ENCODE measurements around the gene ZNF652.
"Not testable (repeated sequence)": the region's sequence is repeated elsewhere in the genome, so short reads cannot be mapped to it uniquely, and the experiment has no call there.

ZNF652 gene

GRCh38 chr17:49393491-49394255 is 31.6 kb upstream of the ZNF652 start:
- H3K4me1 ChIP-seq (ENCODE audit: low read length), result peaks cover 11% of the 10 kb centered on the region
- no peaks in the 10 kb centered on the region for H3K9me3 ChIP-seq (ENCODE audit: insufficient read depth, low read length)
- no peaks in the 10 kb centered on the region for H4K20me1 ChIP-seq (ENCODE audit: insufficient read depth, low read length)
- no peaks in the 10 kb centered on the region for H3K36me3 ChIP-seq (replicated peaks; ENCODE audit: low read depth, low read length)
- H3K27me3 ChIP-seq (ENCODE audit: low read depth, low read length), result no peaks in the 10 kb centered on the region
- H3K79me2 ChIP-seq (ENCODE audit: low read length), result no peaks in the 10 kb centered on the region
- TF ChIP-seq CTCF (IDR thresholded peaks at IDR 0.05; ENCODE audit: low read depth, low read length) (no peak), EZH2phosphoT487 (IDR thresholded peaks at IDR 0.05; ENCODE audit: low read depth) (no peak)
- H3K4me3 ChIP-seq (ENCODE audit: low read length), result no peak overlapping the region
- H2AFZ ChIP-seq (ENCODE audit: low read depth, low read length), result no peak overlapping the region
- H3K9ac ChIP-seq (ENCODE audit: low read length), result no peak overlapping the region
- no peak overlapping the region for H3K27ac ChIP-seq (ENCODE audit: low read length)
- H3K4me2 ChIP-seq (ENCODE audit: low read length), result no peak overlapping the region

GRCh38 chr17:49390548-49391324 is 28.7 kb upstream of the ZNF652 start:
- Histone ChIP-seq H3K4me1 (ENCODE audit: low read length) (peaks cover 22% of the 10 kb centered on the region), H3K27me3 (ENCODE audit: low read depth, low read length) (no peaks in the 10 kb centered on the region), H3K79me2 (ENCODE audit: low read length) (no peaks in the 10 kb centered on the region), H3K36me3 (replicated peaks; ENCODE audit: low read depth, low read length) (no peaks in the 10 kb centered on the region), H3K27ac (ENCODE audit: low read length) (no peak overlapping the region), H3K4me2 (ENCODE audit: low read length) (peak overlapping the region; percentile 50), H3K9me3 (ENCODE audit: insufficient read depth, low read length) (no peaks in the 10 kb centered on the region), H3K9ac (ENCODE audit: low read length) (no peak overlapping the region), H2AFZ (ENCODE audit: low read depth, low read length) (peak overlapping the region; percentile 90), H4K20me1 (ENCODE audit: insufficient read depth, low read length) (no peaks in the 10 kb centered on the region), H3K4me3 (ENCODE audit: low read length) (peak overlapping the region; percentile 28)
- TF ChIP-seq EZH2phosphoT487 (IDR thresholded peaks at IDR 0.05; ENCODE audit: low read depth) (no peak), CTCF (IDR thresholded peaks at IDR 0.05; ENCODE audit: low read depth, low read length) (no peak)

- H3K36me3 ChIP-seq (replicated peaks; ENCODE audit: low read depth, low read length); H3K27me3 ChIP-seq (ENCODE audit: low read depth, low read length); H3K9me3 ChIP-seq (ENCODE audit: insufficient read depth, low read length); H3K79me2 ChIP-seq (ENCODE audit: low read length); H4K20me1 ChIP-seq (ENCODE audit: insufficient read depth, low read length); H3K4me2 ChIP-seq (ENCODE audit: low read length); H3K9ac ChIP-seq (ENCODE audit: low read length); H3K4me3 ChIP-seq (ENCODE audit: low read length); H3K27ac ChIP-seq (ENCODE audit: low read length): not testable (repeated sequence)
- Histone ChIP-seq H2AFZ (ENCODE audit: low read depth, low read length) (peak overlapping the region; percentile 90), H3K4me1 (ENCODE audit: low read length) (peaks cover 22% of the 10 kb centered on the region)
Observed at GRCh38 chr17:49389514-49390347, 27.7 kb upstream of the ZNF652 start.

- Histone ChIP-seq H3K79me2 (ENCODE audit: low read length) (no peaks in the 10 kb centered on the region), H3K27me3 (ENCODE audit: low read depth, low read length) (no peaks in the 10 kb centered on the region), H3K4me3 (ENCODE audit: low read length) (no peak overlapping the region), H2AFZ (ENCODE audit: low read depth, low read length) (no peak overlapping the region), H3K9me3 (ENCODE audit: insufficient read depth, low read length) (no peaks in the 10 kb centered on the region), H4K20me1 (ENCODE audit: insufficient read depth, low read length) (no peaks in the 10 kb centered on the region), H3K9ac (ENCODE audit: low read length) (no peak overlapping the region), H3K4me1 (ENCODE audit: low read length) (peaks cover 22% of the 10 kb centered on the region), H3K4me2 (ENCODE audit: low read length) (peak overlapping the region; percentile 28; the same call in 1 of the 2 replicates), H3K36me3 (replicated peaks; ENCODE audit: low read depth, low read length) (no peaks in the 10 kb centered on the region), H3K27ac (ENCODE audit: low read length) (no peak overlapping the region)
- no peak for TF ChIP-seq EZH2phosphoT487 (IDR thresholded peaks at IDR 0.05; ENCODE audit: low read depth)
- TF ChIP-seq CTCF (IDR thresholded peaks at IDR 0.05; ENCODE audit: low read depth, low read length), result no peak
Observed at GRCh38 chr17:49388692-49389513, 26.9 kb upstream of the ZNF652 start.

All from OCI-LY3 (cell line).